Hepatocyte (in vitro differentiated cells): ENCODE data around the gene ECHS1.

Source experiments
- CTCF ChIP-seq: fragments of 200-600 bp; sonication (generic); IDR thresholded peaks from 2 replicates; pipeline ENCODE4 v1.5.1; 2016; ENCODE audit warnings: antibody characterized with exemption, mild to moderate bottlenecking; ENCODE audit not compliant: poor library complexity
- EZH2 ChIP-seq: fragments of 200-600 bp; sonication (generic); IDR thresholded peaks from 2 replicates; pipeline ENCODE4 v1.6.1; 2016; ENCODE audit warnings: antibody characterized with exemption, mild to moderate bottlenecking, borderline replicate concordance
- EZH2phosphoT487 ChIP-seq: fragments of 200-600 bp; sonication (generic); IDR thresholded peaks from one replicate; pipeline ENCODE4 v1.6.1; 2018; ENCODE audit warnings: antibody characterized with exemption, mild to moderate bottlenecking, low read depth, moderate library complexity; ENCODE audit not compliant: unreplicated experiment, severe bottlenecking

GRCh38 chr10:133312769-133313145, 60.4 kb downstream of the ECHS1 start:
- TF ChIP-seq CTCF, result no peak
- TF ChIP-seq EZH2phosphoT487, result no peak
- no peak for TF ChIP-seq EZH2
